Measurements from ENCODE around the gene FXYD1.

DNA sequence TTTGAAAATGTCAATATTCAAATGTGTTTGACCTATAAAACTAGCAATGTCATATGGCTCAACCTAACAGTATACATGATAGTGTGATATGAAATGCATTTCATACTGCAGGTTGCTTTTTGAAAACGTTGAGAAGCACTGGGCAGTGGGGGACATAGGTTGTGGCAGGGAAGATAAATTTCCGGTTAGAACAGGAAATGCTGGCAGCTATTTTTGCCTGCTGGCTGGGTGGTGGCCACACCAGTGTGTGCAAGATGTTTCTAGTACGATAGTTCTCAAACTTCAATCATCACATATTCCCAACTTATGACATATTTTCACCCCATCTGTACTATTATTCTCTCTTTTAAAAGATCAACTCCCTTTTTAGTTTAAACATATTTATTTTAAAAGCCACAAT, 33.1 kb downstream of the FXYD1 start:
- TF ChIP-seq CTCF (IDR thresholded peaks at IDR 0.05): no peak
- TF ChIP-seq POLR2A (IDR thresholded peaks at IDR 0.05): no peak

Measured in esophagus squamous epithelium (tissue), 4 donors.